ENCODE data around the gene RUNX1.

DNA sequence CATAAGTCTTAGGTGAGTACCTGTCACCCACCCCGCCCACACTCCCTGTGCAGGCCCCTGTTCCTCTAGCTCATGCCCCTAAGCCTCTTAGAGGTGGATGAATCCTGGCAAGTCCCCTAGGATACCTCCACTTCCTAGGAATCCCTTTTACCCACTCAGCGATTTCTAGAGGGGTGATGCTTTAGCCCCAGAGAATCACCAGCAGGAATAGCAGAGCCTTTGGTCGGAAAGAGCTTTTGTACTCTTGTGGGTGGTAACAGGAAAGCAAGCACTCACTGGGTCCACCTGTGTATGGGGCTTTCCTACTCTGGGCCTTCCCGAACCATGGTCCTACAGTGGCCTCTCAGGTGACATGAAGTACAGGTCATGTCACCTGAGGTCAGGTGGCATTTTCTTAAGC, 207.9 kb downstream of the RUNX1 start:
- TF ChIP-seq CTCF (IDR thresholded peaks at IDR 0.05) (no peak), POLR2A (IDR thresholded peaks at IDR 0.05) (no peak)
